Fibroblast of mammary gland (primary cell): ENCODE measurements around the gene ETV6.

ENCODE experiments used
- DNase-seq: peaks from one replicate; pipeline ENCODE4 v3.0.0-alpha.2; 2010; ENCODE audit warnings: low read depth
- H3K4me3 ChIP-seq: 2 replicates; pipeline ENCODE4 v1.5.1; 2011; ENCODE audit warnings: low read depth, mild to moderate bottlenecking, low read length, moderate library complexity; ENCODE audit not compliant: control insufficient read depth
- CTCF ChIP-seq: conservative IDR thresholded peaks from 2 replicates; pipeline ENCODE4 v1.5.1; 2011; ENCODE audit warnings: low read depth, low read length, inconsistent platforms; ENCODE audit not compliant: control insufficient read depth, insufficient read depth

The ETV6 gene

DNA sequence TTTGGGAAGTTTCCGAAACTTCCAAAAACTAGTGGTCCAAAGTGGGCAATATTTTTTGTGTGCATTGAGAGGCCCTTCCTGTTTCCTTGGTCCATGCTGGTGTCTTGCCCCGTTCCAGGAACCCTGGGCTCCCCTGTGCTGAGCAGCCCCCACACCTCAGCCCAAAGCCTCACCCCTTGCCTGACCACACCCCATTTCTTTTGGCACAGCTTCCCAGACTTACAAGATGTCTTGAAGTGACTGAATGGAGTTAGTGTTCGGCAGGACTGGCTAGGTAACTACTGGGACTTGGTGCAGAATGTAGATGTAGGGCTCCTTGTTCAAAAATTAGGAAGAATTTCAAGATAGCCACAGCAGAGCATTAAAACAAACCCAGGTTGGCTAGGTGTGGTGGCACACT is 68.6 kb downstream of the ETV6 start:
- no peak for TF ChIP-seq CTCF

DNA sequence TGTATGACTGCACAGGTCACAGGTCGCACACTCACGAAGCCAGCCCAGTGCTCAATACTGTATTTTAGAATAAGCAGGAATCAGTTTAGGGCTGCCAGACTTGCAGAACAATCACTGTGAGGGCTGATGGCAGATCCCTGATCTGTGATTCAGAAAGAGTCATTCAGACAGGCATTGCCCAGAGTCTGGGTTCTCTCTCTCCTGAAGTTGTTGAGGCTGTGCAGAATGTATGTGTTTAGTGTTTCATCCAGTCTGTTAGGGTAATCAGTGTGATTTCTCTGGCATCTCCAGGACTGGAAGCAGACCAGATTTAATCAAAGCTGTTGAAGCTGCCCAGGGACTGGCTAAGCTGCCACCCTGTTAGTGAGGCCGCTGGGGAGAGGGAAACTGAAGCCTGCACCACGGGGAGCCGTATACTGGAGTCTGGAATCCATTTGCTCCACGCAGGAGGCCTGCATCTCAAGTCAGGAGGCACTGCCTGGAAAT is 69.3 kb downstream of the ETV6 start:
- DNase-seq, result peak; percentile 86
- TF ChIP-seq CTCF, result no peak
- H3K4me3 ChIP-seq, result no peak overlapping the region

More for the DNA sequence above, 68.6 kb downstream of the ETV6 start:
- H3K4me3 ChIP-seq, result no peak overlapping the region
- DNase-seq, result no peak

DNA sequence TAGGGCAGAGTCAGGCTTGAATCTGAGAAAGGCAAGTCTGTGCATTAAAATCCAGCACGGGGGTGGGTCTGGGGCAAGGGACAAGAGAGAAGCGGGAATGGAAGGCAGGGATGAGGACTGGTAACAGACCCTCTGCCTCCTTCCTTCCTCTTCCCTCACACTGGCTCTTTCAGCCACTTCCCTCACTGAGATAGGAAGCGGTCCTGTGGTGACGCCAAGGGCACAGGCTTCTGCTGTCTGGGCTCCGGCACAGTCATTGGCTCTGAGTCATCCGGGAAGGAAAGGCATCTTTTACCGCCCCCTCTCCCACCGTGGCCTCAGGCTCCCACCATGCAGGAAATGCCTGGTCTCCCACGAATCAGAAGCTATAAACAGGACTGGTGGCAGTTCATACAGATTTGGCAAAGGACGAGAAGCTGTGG is 70.2 kb downstream of the ETV6 start:
- TF ChIP-seq CTCF, result no peak

DNA sequence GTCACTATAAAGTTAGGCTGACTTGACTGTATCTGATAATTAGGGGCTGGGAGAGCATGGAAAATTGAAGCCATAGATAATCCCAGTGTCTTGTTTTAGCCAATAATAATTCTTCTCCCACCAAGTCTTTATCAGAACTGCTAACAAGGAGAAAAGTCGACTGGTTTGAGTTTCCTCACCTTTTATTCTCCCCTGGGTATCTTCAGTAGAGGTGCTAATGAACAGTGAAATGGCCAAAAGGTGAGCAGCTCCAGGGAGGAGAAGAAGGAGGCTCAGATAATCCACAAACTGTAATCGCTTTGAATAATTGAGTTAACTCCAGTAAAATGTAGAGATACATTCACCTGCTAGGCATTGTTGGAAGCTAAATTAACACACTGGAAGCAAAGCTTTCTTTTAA is 72.6 kb downstream of the ETV6 start:
- H3K4me3 ChIP-seq, result no peak overlapping the region
- DNase-seq, result no peak
- TF ChIP-seq CTCF, result no peak

More for the DNA sequence above, 70.2 kb downstream of the ETV6 start:
- DNase-seq, result peak; percentile 94
- H3K4me3 ChIP-seq, result no peak overlapping the region

DNA sequence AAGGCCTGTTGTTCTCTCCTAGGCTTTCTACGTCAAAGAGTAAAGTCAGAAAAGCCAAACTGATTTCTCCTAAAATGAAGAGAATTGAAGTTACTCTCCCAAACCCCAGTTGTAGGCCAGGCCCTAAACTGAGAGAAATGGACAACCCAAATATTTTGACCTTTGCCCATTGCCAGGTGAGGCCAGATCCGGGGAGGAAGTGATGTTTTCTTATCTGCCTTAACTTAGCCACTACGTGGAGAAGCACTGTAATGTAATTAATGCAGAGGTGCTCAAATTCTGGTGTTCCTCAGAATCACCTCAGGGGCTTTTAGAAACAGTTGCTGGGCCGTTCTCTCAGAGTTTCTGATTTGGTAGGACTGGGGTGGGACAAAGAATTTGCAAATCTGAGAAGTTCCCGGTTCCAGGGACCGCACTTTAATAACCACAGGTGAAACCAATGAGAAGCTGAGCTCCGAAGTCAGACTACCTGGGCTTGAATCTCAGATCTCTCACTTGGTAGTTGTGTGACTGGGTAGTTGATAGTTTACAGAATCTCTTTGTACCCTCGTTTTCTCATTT is 73.2 kb downstream of the ETV6 start:
- no peak for DNase-seq
- H3K4me3 ChIP-seq, result no peak overlapping the region
- TF ChIP-seq CTCF, result no peak

DNA sequence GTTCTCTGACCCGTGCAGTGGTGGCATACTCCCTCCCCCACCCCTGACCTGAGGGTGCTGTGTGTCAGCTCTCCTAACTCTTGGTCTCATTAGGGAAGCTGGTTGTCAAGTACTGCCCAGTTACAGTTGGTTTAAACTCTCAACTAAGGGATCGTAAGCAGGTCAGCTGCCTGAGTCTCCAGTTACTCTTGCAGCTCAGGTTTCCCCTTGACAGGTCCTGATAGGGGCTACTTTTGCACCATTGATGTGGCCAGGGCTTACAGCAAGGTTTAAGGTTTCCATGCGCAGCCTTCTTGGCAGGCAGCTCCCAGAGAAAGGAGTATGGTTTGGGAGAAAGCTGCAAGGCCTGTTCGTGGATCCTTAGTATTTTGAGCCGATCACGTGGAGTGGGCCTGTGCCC is 74.5 kb downstream of the ETV6 start:
- no peak overlapping the region for H3K4me3 ChIP-seq
- TF ChIP-seq CTCF, result no peak
- no peak for DNase-seq

DNA sequence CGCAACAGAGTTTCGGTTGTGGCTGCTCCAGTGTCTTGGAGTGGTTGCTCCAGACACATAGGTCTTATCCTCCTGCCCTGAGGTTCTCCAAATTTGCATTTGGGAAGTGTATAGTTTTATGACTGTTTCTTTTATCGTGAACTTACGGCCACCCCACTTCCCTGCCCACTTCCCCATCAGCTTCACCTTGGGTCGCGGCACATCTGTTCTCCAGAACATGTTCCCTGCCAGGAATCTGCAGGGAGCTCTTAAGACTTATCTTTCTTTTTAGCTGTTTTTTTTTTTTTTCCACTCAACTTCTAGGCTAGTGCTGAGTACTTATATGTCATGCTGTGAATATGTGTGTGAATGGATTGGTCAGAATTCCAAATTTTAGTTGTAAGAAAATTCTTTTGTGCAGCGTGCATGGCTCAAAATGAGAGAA is 75.4 kb downstream of the ETV6 start:
- DNase-seq, result peak; percentile 53
- no peak overlapping the region for H3K4me3 ChIP-seq
- no peak for TF ChIP-seq CTCF
